GM12878 (cell line): ENCODE measurements around the gene EFCAB9. TPM values are rescaled to one million over a fixed set of nuclear protein-coding genes. Genes with fewer than 3 reads are reported as not detected.

ENCODE experiments used
- ATAC-seq: fragments of 200-7000 bp; cut with Tn5 transposase; 3 replicates; pipeline ENCODE4 v1.9.1; 2020; ENCODE audit warnings: mild to moderate bottlenecking, moderate library complexity
- BruUV-seq: library from RNA; stranded (reverse); fragments of 400-500 nt; replicated peaks from 2 replicates; lab custom pipeline; 2021; lab: Mats Ljungman, UMichigan
- CTCF ChIA-PET: fragments of 300-600 bp; sonication (Branson Sonifier 250); formaldehyde crosslinking; extraction: SDS; loops from one replicate; lab custom pipeline; 2021; ENCODE audit warnings: inconsistent platforms; lab: Yijun Ruan, JAX
- POLR2A ChIA-PET: fragments of 350-600 bp; formaldehyde crosslinking; extraction: SDS; loops from one replicate; lab custom pipeline; 2021; ENCODE audit warnings: inconsistent platforms; lab: Charles Lee
- RAD21 ChIA-PET: fragments of 300-600 bp; sonication (Branson Sonifier 250); formaldehyde crosslinking; loops from one replicate; lab custom pipeline; 2023; ENCODE audit warnings: antibody characterized with exemption; ENCODE audit not compliant: unreplicated experiment; lab: Charles Lee
- SMC1A ChIA-PET: fragments of 300-600 bp; sonication (Branson Sonifier 250); formaldehyde crosslinking; loops from one replicate; lab custom pipeline; 2023; ENCODE audit not compliant: unreplicated experiment, uncharacterized antibody; lab: Charles Lee
- DNase-seq: peaks from one replicate; pipeline ENCODE4 v3.0.0-alpha.2; 2011; ENCODE audit warnings: low read depth, low spot score
- FAIRE-seq: peaks from 3 replicates; lab custom pipeline; 2011; peaks lifted over from hg19 to GRCh38; lab: Jason Lieb, UNC
- H2AFZ ChIP-seq: 2 replicates; pipeline ENCODE4 v1.6.0; 2011; ENCODE audit warnings: low read depth, low read length, control low read depth; ENCODE audit not compliant: control insufficient read depth
- H3K27ac ChIP-seq: 2 replicates; pipeline ENCODE4 v1.5.1; 2011; ENCODE audit warnings: control low read depth; ENCODE audit not compliant: control insufficient read depth, insufficient read depth
- H3K27me3 ChIP-seq, 2 experiments: replicated peaks in 1 of 2; 2 replicates each; pipeline versions ENCODE4 v1.6.0 to v1.6.1; 2011; ENCODE audit warnings: low read length in 1 of 2; ENCODE audit not compliant: control insufficient read depth in 2 of 2, insufficient read depth in 2 of 2
- H3K36me3 ChIP-seq, 2 experiments: 2 replicates each; pipeline ENCODE4 v1.5.1; 2011; ENCODE audit warnings: low read length in 1 of 2; ENCODE audit not compliant: control insufficient read depth in 2 of 2, insufficient read depth in 2 of 2
- H3K4me1 ChIP-seq: 2 replicates; pipeline ENCODE4 v1.6.1; 2011; ENCODE audit warnings: mild to moderate bottlenecking, low read length, moderate library complexity, mixed read lengths; ENCODE audit not compliant: control insufficient read depth, insufficient read depth
- H3K4me2 ChIP-seq: 2 replicates; pipeline ENCODE4 v1.6.0; 2011; ENCODE audit warnings: control low read depth; ENCODE audit not compliant: control insufficient read depth, insufficient read depth
- H3K4me3 ChIP-seq: fragments of 200-600 bp; sonication (generic); 2 replicates; pipeline ENCODE4 v1.5.1; 2016
- H3K79me2 ChIP-seq: 2 replicates; pipeline ENCODE4 v1.6.0; 2011; ENCODE audit warnings: low read length; ENCODE audit not compliant: control insufficient read depth, insufficient read depth
- H3K9ac ChIP-seq: 2 replicates; pipeline ENCODE4 v1.8.0; 2011; ENCODE audit warnings: low read length, control low read depth, mixed read lengths; ENCODE audit not compliant: control insufficient read depth, insufficient read depth
- H3K9me3 ChIP-seq: replicated peaks from 3 replicates; pipeline ENCODE4 v1.5.1; 2011; ENCODE audit warnings: mild to moderate bottlenecking, low read length; ENCODE audit not compliant: control insufficient read depth, insufficient read depth
- H4K20me1 ChIP-seq: 2 replicates; pipeline ENCODE4 v1.6.0; 2011; ENCODE audit not compliant: control insufficient read depth, insufficient read depth
- BHLHE40 ChIP-seq, 2 experiments: fragments of 450-650 bp in 1 of 2; IDR thresholded peaks; 2 replicates each; pipeline ENCODE4 v1.6.1; 2011 to 2017; ENCODE audit warnings: low read depth in 2 of 2, borderline replicate concordance in 1 of 2, improper control_type of control experiment in 1 of 2, low read length in 1 of 2, mild to moderate bottlenecking in 1 of 2
- DPF2 ChIP-seq: fragments of 450-650 bp; IDR thresholded peaks from 2 replicates; pipeline ENCODE4 v1.6.1; 2017; ENCODE audit warnings: mild to moderate bottlenecking
- E2F4 ChIP-seq: IDR thresholded peaks from 2 replicates; pipeline ENCODE4 v1.6.1; 2012; ENCODE audit warnings: low read depth, low read length, improper control_type of control experiment
- ETV6 ChIP-seq, 2 experiments: fragments of 450-650 bp in 1 of 2; IDR thresholded peaks in 1 of 2; conservative IDR thresholded peaks in 1 of 2; 2 replicates each; pipeline ENCODE4 v1.6.1; 2014; ENCODE audit warnings: antibody characterized with exemption in 1 of 2, borderline replicate concordance in 1 of 2, low read depth in 1 of 2, mild to moderate bottlenecking in 1 of 2, moderate library complexity in 1 of 2
- HDAC6 ChIP-seq: fragments of 200-600 bp; sonication (generic); IDR thresholded peaks from one replicate; pipeline ENCODE4 v1.8.0; 2017; ENCODE audit warnings: antibody characterized with exemption; ENCODE audit not compliant: unreplicated experiment
- JUND ChIP-seq: IDR thresholded peaks from 2 replicates; pipeline ENCODE4 v1.6.1; 2012; ENCODE audit warnings: low read depth, mild to moderate bottlenecking, low read length, improper control_type of control experiment, moderate library complexity
- MTA3 ChIP-seq: IDR thresholded peaks from 2 replicates; pipeline ENCODE4 v1.6.1; 2012; ENCODE audit warnings: low read length, inconsistent platforms, borderline replicate concordance
- NBN ChIP-seq: fragments of 450-650 bp; IDR thresholded peaks from 2 replicates; pipeline ENCODE4 v1.6.1; 2016
- NFYB ChIP-seq: IDR thresholded peaks from 2 replicates; pipeline ENCODE4 v1.6.1; 2011; ENCODE audit warnings: low read depth, mild to moderate bottlenecking, low read length, improper control_type of control experiment, moderate library complexity; ENCODE audit not compliant: insufficient read depth
- POLR2A ChIP-seq: IDR thresholded peaks from 2 replicates; pipeline ENCODE4 v1.6.1; 2011; ENCODE audit warnings: low read depth, mild to moderate bottlenecking, low read length
- SMAD5 ChIP-seq: IDR thresholded peaks from 2 replicates; pipeline ENCODE4 v1.6.1; 2016; ENCODE audit warnings: antibody characterized with exemption, low read depth
- SMARCA5 ChIP-seq: fragments of 450-650 bp; IDR thresholded peaks from 2 replicates; pipeline ENCODE4 v1.6.1; 2017; ENCODE audit warnings: mild to moderate bottlenecking
- ZNF24 ChIP-seq: fragments of 450-650 bp; IDR thresholded peaks from 2 replicates; pipeline ENCODE4 v1.6.1; 2017; ENCODE audit warnings: antibody characterized with exemption, mild to moderate bottlenecking
- WGBS: methylation state at CpG from one replicate; pipeline ENCODE4 v1.1.6; 2016; ENCODE audit warnings: low lambda C conversion rate; ENCODE audit not compliant: insufficient replicate concordance, insufficient coverage; ENCODE audit errors: missing lambda C conversion rate; 5-methylcytosine and 5-hydroxymethylcytosine counted together
- in situ Hi-C: fragments of 300-500 bp; cut with MboI; formaldehyde crosslinking; loops from 9 replicates; pipeline ENCODE4 v1.14.3; 2018; ENCODE audit warnings: mixed read lengths
- intact Hi-C: fragments of 100-400 bp; cut with micrococcal nuclease; formaldehyde crosslinking; loops from one replicate; pipeline ENCODE4 v1.14.2; 2022; ENCODE audit not compliant: unreplicated experiment
- polyA plus RNA-seq, 11 experiments: library from polyadenylated mRNA; depleted of rRNA in 4 of 11; unstranded in 6 of 11; stranded (reverse) in 5 of 11; fragments of >200 nt; fragmentation: Nextera tagmentation in 4 of 11; fragmentation: Illumina TruSeq in 1 of 11; extraction: Ambion mirVana in 4 of 11; extraction: Trizol in 1 of 11; gene quantifications; 1 replicate in 1 of 11; 2 replicates in 10 of 11; pipeline versions ENCODE4 v1.2.1 to v1.2.3, GENCODE V29; 2011 to 2016; ENCODE audit warnings: inconsistent platforms in 2 of 11, missing spikeins in 2 of 11, low read depth in 1 of 11
- total RNA-seq, 4 experiments: library from RNA; depleted of rRNA in 3 of 4; stranded (reverse); fragments of >200 nt in 3 of 4; fragmentation: Illumina TruSeq in 1 of 4; extraction: Trizol in 1 of 4; gene quantifications; 2 replicates each; pipeline versions ENCODE4 v1.2.1 to v1.2.3, GENCODE V29; 2013 to 2021

The EFCAB9 gene
- total and polyA plus RNA-seq, 10 of the 15 experiments (the other 5 are each of a cell fraction or from before 2014, with no cell fraction given) = 0.73 TPM; not detected in 9

DNA sequence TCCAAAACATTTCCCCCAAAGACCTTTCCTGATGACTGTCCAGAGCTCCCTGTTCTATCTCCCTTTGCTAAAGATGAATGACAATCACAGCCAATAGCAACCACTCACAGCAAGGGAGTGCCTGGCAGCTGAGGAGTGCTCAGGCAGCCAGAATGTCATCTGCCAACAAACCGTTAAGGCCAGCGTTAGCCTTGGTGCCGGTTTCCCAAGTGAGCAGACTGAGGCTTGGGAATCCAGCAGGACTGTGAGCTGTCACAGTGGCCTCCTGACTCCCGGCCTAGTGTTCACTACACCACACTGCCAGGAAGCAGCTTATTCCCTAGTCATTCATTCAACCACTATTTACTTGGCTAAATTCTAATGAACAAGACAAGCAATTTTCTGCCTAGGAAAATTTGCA lies 30.6 kb upstream of the EFCAB9 start:
- peaks cover 81% of the 10 kb centered on the region for H3K79me2 ChIP-seq
- BruUV-seq = no TSS peak
- WGBS = 96% methylated on average over 4 of the region's 4 CpGs
- no peak overlapping the region for H3K4me2 ChIP-seq
- H4K20me1 ChIP-seq = peaks cover 11% of the 10 kb centered on the region
- peaks cover 5 to 14% of the 10 kb centered on the region in 2 experiments for H3K36me3 ChIP-seq
- ChIA-PET CTCF (interaction anchor here (1.4 to 2.1 kb wide), 2 partner anchors 12 to 26 kb away, joined by 3 to 5 read pairs; no protein-coding TSS in a partner anchor), RAD21 (interaction anchor here (1.3 to 2.3 kb wide), 3 partner anchors 11 to 52 kb away, joined by 3 to 8 read pairs (median 5); no protein-coding TSS in a partner anchor), SMC1A (interaction anchor here (1.8 to 5.3 kb wide), 2 partner anchors 11 to 15 kb away, joined by 6 to 29 read pairs; no protein-coding TSS in a partner anchor), POLR2A (interaction anchor here (0.7 to 2.3 kb wide), 2 partner anchors 19 to 23 kb away, joined by 6 to 8 read pairs; no protein-coding TSS in a partner anchor)
- no peak for DNase-seq
- TF ChIP-seq MTA3 (no peak), POLR2A (0 out of 2 replicates have a peak, but pooled peaks have one; percentile 5)
- H2AFZ ChIP-seq = no peak overlapping the region
- no peaks in the 10 kb centered on the region; the same call in 2 of the 3 replicates for H3K9me3 ChIP-seq
- H3K4me3 ChIP-seq = no peak overlapping the region
- no peak for ATAC-seq
- no peaks in the 10 kb centered on the region for H3K27me3 ChIP-seq
- in situ Hi-C loops (no loop called here), intact Hi-C loops (no loop called here)
- no peak overlapping the region for H3K27ac ChIP-seq
- H3K4me1 ChIP-seq = peaks cover 35% of the 10 kb centered on the region
- no peak overlapping the region for H3K9ac ChIP-seq
- FAIRE-seq = no peak

DNA sequence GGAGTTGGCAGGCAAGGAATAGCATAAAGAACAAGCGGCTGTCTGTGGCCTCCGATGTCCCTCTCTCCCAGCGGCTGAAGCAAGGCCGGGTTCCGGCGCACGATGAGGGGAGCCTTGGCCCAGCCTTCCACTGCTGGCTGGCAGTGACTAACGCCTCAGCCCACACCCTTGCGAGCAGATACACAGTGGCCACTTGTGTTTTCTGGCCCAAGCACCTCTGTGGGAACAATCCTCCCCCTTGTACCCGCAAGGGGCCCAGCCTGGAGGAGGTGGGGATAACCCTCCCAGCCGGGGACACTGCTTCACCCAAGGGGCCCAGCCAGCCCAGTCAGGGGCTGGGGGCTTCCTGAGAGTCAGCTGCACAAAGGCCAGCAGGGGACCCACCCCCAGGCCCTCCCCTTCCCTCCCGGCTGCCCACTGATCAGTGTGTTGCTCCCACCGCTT lies 29.2 kb upstream of the EFCAB9 start:
- Histone ChIP-seq H3K27ac (peak overlapping the region; percentile 52), H3K27me3 (no peaks in the 10 kb centered on the region), H3K4me1 (peaks cover 28% of the 10 kb centered on the region), H3K4me2 (no peak overlapping the region), H3K36me3 (peaks cover 11 to 17% of the 10 kb centered on the region in 2 experiments), H2AFZ (no peak overlapping the region), H3K9me3 (no peaks in the 10 kb centered on the region; the same call in 2 of the 3 replicates), H3K79me2 (peaks cover 86% of the 10 kb centered on the region), H4K20me1 (peaks cover 11% of the 10 kb centered on the region), H3K4me3 (no peak overlapping the region), H3K9ac (no peak overlapping the region)
- 95% methylated on average over 13 of the region's 13 CpGs for WGBS
- ChIA-PET RAD21 (no interaction called here), POLR2A (interaction anchor here (1.3 to 2.3 kb wide), 3 partner anchors 8 to 53 kb away, joined by 4 to 8 read pairs (median 5); no protein-coding TSS in a partner anchor), SMC1A (interaction anchor here (0.8 to 5.3 kb wide), 5 partner anchors 9 to 48 kb away, joined by 4 to 29 read pairs (median 4); no protein-coding TSS in a partner anchor), CTCF (interaction anchor here (0.6 to 0.9 kb wide), 2 partner anchors 19 to 720 kb away, joined by 3 read pairs; no protein-coding TSS in a partner anchor)
- intact Hi-C loops (no loop called here), in situ Hi-C loops (no loop called here)
- FAIRE-seq (no peak), DNase-seq (no peak), ATAC-seq (peak; percentile 23)
- BruUV-seq = no TSS peak
- TF ChIP-seq DPF2 (no peak), NBN (no peak), BHLHE40 (IDR thresholded peaks at IDR 0.05; ENCODE audit: borderline replicate concordance in 1 of 2, low read depth in 2 of 2, low read length in 1 of 2) (no peak), SMAD5 (no peak), ETV6 (conservative IDR thresholded peaks at IDR 0.05 in 1 of 2, IDR thresholded peaks at IDR 0.05 in 1 of 2; ENCODE audit: borderline replicate concordance in 1 of 2, low read depth in 1 of 2) (no peak), ZNF24 (no peak), SMARCA5 (no peak), JUND (no peak), NFYB (no peak), E2F4 (no peak), HDAC6 (no peak)
